HG03280 (cell line): Measurements from ENCODE around the gene HRG.

Experiments used
- ATAC-seq: cut with Tn5 transposase; IDR thresholded peaks from one replicate; pipeline ENCODE4 v1.9.1; 2021; ENCODE audit warnings: mild to moderate bottlenecking, moderate library complexity; ENCODE audit not compliant: unreplicated experiment

Gene HRG

DNA sequence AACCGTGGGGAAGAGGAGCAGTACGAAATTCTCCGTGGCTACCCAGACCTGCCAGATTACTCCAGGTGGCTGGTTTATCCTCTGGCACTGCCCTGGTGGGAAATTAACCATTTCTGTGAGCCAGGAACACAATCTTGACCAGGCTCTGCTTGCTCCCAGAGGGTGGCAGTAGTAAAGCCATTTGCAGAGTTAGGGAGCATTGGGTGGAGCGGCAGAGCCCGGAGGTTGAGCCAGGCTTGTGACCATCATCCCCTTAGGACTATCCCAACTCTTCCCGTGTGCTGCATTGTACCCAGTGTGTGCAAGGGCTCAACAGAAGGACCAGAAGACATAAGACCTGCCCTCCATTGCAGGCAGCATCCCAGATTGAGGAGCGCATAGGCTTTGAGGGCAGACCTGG, 56.6 kb downstream of the HRG start:
- ATAC-seq: no peak

- ATAC-seq: no peak
These were observed 59.1 kb downstream of the HRG start for GRCh38 chr3:186724911-186725310.
